Mucosa of gallbladder (tissue), 1 donor: ENCODE measurements around the gene TRAF1. TPM values are rescaled to one million over a fixed set of nuclear protein-coding genes. Genes with fewer than 3 reads are reported as not detected.

Source experiments
- DNase-seq: peaks from one replicate; pipeline ENCODE4 v3.0.0-alpha.2; 2020; ENCODE audit warnings: low spot score
- total RNA-seq: library from RNA; stranded (reverse); gene quantifications from one replicate; pipeline ENCODE4 v1.2.1, GENCODE V29; 2021
- donor health status: DM: no; HTN: no; CAD: no.

The TRAF1 gene
- total RNA-seq, 1 donor from 2014 or later = 7.9 TPM

DNA sequence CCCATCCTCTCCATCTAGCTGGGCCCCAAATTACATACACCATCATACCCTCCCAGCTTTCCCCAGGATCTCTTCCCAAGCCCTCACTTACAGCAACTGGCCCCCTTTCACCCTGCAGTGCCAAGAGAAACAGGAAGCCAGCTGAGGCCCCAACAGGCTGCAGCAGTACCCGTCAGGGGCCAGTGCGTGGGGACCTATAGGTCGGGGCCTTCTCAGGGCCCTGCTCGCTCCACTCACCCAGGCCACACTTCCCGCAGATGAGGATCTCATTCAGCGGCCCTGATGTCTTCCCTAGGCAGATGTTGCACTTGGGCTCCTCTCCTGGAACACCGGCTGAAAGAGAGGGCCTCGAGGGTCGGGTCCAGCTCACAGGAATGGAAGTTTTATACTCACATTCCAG, 56.4 kb downstream of the TRAF1 start:
- no peak for DNase-seq

DNA sequence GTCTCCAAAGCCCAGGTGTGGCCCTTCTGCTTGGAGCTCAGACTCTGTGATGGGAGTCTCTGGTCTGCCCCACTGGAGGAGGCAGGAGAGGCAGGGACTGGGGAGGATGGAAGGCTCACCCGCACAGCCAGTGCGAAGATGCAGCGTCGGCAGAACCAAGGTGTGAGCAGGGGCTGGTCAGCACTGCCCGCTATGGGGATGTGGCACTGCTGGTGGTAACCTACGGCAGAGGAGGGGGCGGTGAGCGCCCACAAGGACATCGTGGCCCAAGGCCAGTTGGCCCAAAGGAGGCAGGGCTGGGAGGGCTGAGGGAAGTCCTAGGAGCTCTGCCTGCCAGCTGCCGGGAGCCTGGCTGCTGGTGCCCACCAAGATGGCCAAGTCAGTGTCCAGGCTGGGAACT, 56.9 kb downstream of the TRAF1 start:
- DNase-seq = no peak

GRCh38 chr9:120869360-120869687, 57.3 kb downstream of the TRAF1 start:
- no peak for DNase-seq

- peak; percentile 95 for DNase-seq
These were observed 57.8 kb downstream of the TRAF1 start for GRCh38 chr9:120868676-120869359.

- DNase-seq = no peak
These were observed 58.3 kb downstream of the TRAF1 start for GRCh38 chr9:120868339-120868675.

GRCh38 chr9:120867676-120868338, 58.8 kb downstream of the TRAF1 start:
- DNase-seq = no peak

DNA sequence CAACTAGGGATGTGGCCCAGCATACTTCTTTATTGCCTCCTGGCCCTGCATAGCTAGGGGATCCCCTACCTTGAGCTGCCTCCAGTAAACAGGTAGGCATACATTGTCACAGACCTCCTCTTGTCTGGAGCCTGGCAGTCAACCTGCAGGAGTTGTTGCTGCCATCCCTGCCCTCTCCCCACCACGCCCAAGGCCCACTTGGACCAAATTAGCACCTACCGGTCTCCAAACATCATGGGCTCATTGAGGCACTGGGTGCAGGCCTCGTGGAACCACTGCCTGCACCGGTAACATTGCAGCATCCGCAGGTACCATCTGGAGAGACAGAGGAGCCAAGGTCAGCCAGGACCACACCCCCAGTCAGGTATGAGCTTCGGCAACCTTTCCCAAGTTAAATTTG, 59.9 kb downstream of the TRAF1 start:
- DNase-seq = no peak

- no peak for DNase-seq
These were observed 60.8 kb downstream of the TRAF1 start for GRCh38 chr9:120865809-120866208.

GRCh38 chr9:120865176-120865575, 61.4 kb downstream of the TRAF1 start:
- DNase-seq = no peak

- DNase-seq = no peak
These were observed 61.9 kb downstream of the TRAF1 start for GRCh38 chr9:120864719-120865118.

- no peak for DNase-seq
These were observed 62.8 kb downstream of the TRAF1 start for GRCh38 chr9:120863833-120864232.

- DNase-seq = no peak
These were observed 64.1 kb downstream of the TRAF1 start for GRCh38 chr9:120862452-120862851.

- DNase-seq = no peak
These were observed 64.7 kb downstream of the TRAF1 start for GRCh38 chr9:120861935-120862334.

- no peak for DNase-seq
These were observed 66.5 kb downstream of the TRAF1 start for GRCh38 chr9:120860083-120860482.

DNA sequence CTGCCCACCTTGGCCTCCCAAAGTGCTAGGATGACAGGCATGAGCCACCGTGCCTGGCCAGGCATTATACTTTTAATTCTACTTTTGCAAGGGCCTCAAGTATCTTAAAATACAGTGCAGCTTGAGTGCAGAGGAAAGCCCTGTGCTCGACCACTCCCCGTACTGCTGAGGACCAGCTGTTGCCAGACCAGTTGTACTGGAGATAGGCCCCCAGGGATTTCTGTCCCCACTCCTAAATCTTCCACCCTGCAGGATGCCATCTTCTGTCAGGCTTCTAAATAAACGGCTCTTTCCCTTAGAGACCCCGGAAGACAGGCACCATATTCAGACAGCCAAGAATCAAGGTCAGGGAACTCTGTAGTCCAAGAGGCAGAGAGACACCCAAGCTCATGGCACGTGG, 67.2 kb downstream of the TRAF1 start:
- DNase-seq = no peak

- no peak for DNase-seq
These were observed 68.7 kb downstream of the TRAF1 start for GRCh38 chr9:120857902-120858301.

- no peak for DNase-seq
These were observed 69.1 kb downstream of the TRAF1 start for GRCh38 chr9:120857481-120857880.

DNA sequence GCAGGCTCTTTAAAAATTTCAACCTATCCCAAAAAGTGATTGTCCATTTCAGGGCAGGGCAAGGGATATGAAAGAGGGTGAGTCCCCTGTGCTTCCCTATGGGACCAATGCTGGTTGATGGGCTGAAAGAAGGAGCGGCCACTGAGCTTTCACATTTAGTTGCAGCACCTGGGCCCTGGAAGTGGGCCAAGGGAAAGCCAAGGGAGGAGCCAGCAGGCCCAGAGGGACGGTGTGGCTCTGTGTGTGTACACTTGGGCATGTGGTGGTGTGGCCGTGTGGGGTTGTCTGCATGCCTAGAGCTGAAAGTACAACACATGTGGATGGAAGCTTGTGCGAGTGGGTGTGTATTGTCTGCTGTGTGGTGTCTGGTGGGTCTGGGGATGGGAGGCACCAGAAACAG, 69.9 kb downstream of the TRAF1 start:
- DNase-seq = peak; percentile 52

DNA sequence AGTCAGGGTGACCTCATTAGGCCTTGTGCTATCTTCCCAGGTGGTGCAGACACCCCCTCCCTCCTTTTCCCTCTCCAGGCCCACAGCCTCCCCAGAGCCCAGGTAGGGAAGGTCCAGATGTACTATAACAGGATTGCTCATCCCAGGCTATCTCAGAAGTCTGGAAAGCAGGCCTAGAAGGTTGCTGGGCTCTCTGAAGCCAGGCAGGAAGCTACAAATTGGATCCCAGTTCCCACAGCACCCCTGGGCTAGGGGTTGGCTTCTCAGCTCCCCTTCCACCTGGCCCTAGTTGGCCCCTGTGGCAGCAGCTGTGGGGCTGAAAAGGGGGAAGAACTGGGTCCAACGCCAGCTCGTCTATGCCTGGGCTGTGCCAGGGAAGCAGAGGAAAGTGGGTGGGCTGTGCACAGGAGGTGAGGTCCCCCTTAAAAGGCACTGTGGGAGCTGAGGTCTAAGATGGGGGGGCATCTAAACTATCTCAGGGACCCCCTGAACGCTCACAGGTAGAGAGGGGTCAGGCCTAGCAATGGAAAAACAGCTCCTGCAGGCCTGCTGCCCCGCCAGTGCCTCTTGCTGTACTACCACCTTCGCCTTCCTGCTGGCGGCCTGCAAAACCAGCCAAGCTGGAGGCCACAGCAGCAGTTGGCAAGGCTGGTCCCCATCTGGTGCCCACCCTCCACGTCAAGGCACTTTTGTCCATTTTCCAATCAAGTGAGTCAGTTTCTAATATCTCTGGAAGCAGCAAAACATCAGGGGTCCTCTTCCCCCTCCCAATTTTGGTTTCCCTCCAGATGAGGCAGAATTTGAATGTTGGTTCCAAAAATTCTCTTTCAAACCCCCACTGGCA, 70.5 kb downstream of the TRAF1 start:
- no peak for DNase-seq

- DNase-seq = no peak
These were observed 71.8 kb downstream of the TRAF1 start for GRCh38 chr9:120854596-120855327.

DNA sequence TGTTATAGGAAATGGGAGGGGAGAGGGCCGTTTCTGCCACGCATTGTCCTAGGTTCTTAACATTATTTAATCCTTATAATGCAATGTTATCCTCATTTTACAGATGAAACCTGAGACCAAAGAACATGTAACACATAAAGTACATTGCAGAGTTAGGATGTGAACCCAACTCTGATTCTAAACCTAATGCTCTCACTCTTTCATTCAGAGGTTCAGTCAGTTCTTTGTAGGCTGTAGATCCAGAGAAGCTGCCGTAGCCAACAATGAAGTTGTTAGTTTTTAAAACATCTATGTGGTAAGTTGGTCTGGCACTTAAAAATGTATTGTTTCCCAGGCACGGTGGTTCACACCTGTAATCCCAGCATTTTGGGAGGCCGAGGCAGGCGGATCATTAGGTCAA, 73.4 kb downstream of the TRAF1 start:
- no peak for DNase-seq
